Measurements from ENCODE around the gene GIMAP8. TPM values are rescaled to one million over a fixed set of nuclear protein-coding genes. Genes with fewer than 3 reads are reported as not detected.
"Not testable (repeated sequence)": the region's sequence is repeated elsewhere in the genome, so short reads cannot be mapped to it uniquely, and the experiment has no call there.

The GIMAP8 gene
- total RNA-seq, 1 donor = 4.8 TPM

- no peak for DNase-seq (ENCODE audit: low read depth in 2 of 3, low spot score in 2 of 3)
Observed at GRCh38 chr7:150434240-150434639, 16.2 kb upstream of the GIMAP8 start.

DNA sequence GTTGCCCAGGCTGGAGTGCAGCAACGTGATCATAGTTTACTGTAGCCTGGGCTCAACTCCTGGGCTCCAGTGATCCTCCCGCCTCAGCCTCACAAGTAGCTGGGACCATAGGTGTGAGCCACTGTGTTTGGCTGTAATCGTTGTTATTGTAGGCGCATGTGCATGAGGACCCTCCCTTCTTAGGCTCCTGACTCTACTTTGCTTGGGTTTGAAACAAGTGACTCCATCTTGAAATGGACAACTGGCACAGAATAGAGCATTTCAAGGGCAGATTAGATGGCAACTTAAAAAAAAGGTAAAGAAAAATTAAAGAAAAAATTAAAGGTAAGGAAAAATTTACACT, 15.4 kb upstream of the GIMAP8 start:
- DNase-seq (ENCODE audit: low read depth in 2 of 3, low spot score in 2 of 3) = no peak

- peak in 1 of 3 donors; percentile 69 for DNase-seq (ENCODE audit: low read depth in 2 of 3, low spot score in 2 of 3)
Observed at GRCh38 chr7:150435390-150436073, 14.9 kb upstream of the GIMAP8 start.

- DNase-seq (ENCODE audit: low read depth in 2 of 3, low spot score in 2 of 3) = no peak
Observed at GRCh38 chr7:150439967-150440366, 10.5 kb upstream of the GIMAP8 start.

DNA sequence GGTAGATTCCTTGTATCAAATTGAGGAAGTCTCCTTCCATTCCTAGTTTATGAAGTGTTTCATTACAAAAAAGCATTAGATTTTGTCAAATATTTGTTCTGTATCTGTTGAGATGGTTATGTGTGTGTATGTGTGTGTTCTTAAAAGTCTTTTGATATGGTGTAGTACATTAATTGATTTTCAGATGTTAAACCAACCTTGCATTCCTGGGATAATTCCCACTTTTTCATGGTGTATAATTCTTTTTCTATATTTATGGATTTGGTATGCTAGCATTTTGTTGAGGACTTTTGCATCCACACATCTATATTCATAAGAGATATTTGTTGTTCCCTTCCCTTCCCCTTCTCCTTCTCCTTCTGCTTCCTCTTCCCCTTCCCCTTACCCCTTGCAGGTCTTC, 8.9 kb upstream of the GIMAP8 start:
- no peak for DNase-seq (ENCODE audit: low read depth in 2 of 3, low spot score in 2 of 3)

- DNase-seq (ENCODE audit: low read depth in 2 of 3, low spot score in 2 of 3) = no peak
Observed at GRCh38 chr7:150442811-150443210, 7.6 kb upstream of the GIMAP8 start.

DNA sequence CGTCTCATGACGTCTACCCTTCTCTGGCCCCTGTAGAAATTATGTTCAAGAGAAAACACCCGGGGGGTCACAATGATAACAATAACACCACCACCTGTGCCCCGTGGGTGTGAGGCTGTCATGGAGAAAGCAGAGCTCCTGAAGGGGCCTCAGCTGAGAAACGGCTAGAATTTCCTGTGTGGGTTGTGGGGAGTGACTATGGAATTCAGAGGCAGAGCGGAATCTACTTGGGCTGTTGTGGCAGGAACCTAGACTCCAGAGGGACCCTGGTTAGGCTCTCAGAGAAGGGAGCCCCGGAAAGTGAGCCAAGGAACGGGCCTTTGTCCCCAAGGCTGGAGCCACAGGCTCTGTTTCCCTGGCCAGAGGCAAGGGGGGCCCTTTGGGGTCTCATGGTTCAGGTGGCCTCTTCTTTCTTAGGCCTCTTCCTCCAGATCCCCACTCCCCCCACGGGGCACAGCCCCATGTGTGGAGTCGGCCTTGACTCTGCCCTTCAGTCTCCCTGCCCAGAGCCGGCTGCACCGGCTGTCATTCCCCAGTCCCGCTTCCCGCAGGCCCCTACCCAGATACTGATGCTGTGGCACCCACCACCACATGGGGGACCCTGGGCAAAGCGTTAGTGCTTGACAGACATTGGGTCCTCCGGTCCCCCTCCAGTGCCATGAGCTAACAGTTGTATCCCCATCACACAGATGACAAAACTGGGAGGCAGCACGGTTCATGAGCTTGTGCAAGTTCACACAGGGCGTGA, 6.5 kb upstream of the GIMAP8 start:
- peak in 1 of 3 donors; percentile 64 for DNase-seq (ENCODE audit: low read depth in 2 of 3, low spot score in 2 of 3)

GRCh38 chr7:150444674-150445365, 5.6 kb upstream of the GIMAP8 start:
- no peak for DNase-seq (ENCODE audit: low read depth in 2 of 3, low spot score in 2 of 3)

DNA sequence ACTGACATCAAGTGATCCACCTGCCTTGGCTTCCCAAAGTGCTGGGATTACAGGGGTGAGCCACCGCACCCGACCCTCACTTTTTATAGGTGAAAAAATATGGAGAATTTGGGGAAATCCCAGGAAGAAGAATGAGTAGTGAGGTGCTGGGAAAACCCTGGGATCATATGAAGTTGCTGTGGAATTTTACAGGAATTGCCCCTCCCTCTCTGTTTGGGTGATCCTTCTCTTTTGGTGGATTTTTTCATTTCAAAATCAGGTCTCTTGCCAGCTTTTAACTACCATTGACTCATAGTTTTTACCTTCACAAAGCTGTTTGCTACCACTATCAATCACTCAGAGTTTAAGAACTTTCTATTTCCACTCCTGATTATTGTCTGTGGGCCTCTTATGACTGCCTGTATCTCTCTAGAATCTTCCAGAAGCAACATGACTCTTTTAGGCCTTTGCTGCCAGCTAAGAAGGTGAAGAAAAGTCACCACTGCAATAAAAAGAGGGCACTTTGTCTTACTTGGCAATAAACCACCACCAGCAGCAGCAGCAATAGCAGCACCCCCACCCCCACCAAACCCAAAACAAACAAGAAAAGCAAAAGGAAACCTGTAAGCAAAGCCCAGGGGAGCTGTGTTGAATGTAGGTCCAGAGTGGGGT, 4.0 kb upstream of the GIMAP8 start:
- no peak for DNase-seq (ENCODE audit: low read depth in 2 of 3, low spot score in 2 of 3)

- DNase-seq (ENCODE audit: low read depth in 2 of 3, low spot score in 2 of 3) = no peak
Observed at GRCh38 chr7:150447966-150448788, 2.3 kb upstream of the GIMAP8 start.

GRCh38 chr7:150448789-150449147, 1.7 kb upstream of the GIMAP8 start:
- DNase-seq (ENCODE audit: low read depth in 2 of 3, low spot score in 2 of 3) = peak; percentile 76 to 85 (median 76)

GRCh38 chr7:150449206-150449952, 1.1 kb upstream of the GIMAP8 start:
- DNase-seq (ENCODE audit: low read depth in 2 of 3, low spot score in 2 of 3) = no peak

- DNase-seq (ENCODE audit: low read depth in 2 of 3, low spot score in 2 of 3) = peak; percentile 50 to 58 (median 53)
Observed at GRCh38 chr7:150451097-150451793, 815 bp downstream of the GIMAP8 start.

- DNase-seq (ENCODE audit: low read depth in 2 of 3, low spot score in 2 of 3) = no peak
Observed at GRCh38 chr7:150451833-150452461, 1.5 kb downstream of the GIMAP8 start.

DNA sequence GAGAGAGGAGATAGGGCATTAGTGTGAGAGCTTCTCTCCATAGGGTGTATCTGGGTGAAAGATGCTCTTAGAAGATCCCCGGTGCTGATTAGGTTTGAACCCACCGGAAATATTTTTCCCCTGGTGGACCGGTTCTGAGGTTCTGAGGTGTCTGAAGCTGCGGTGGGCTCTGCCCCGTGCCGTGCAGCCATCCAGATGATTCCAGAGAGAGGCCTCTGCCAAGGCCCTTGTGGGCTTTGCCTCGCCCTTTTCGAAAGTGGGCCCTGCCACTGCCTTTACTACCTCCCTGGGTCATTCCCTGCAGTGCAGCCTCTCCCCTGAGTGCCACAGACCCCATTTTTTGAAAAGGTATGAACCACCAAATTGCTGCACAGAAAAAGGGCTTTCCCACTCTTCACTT, 2.8 kb downstream of the GIMAP8 start:
- no peak for DNase-seq (ENCODE audit: low read depth in 2 of 3, low spot score in 2 of 3)

DNA sequence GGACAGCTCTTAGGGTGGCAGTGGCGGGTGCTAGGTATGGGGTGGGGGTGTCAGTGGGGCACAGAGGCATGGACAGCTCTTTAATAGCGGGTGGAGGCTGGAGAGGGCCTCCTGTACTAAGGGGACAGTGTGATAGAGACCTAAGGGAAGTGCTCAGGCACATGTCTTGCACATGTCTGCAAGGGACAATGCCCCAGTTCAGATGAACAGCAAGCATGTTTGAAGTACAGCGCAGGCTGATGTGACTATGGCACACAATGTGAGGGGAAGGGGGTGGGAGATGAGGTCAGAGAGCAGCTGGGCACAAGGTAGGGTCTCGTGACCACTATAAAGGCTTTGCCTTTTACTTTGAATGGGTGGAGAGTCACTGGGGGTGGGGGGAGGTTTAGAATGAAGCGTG, 3.5 kb downstream of the GIMAP8 start:
- DNase-seq (ENCODE audit: low read depth in 2 of 3, low spot score in 2 of 3) = no peak

- not testable (repeated sequence) for DNase-seq (ENCODE audit: low read depth in 2 of 3, low spot score in 2 of 3)
Observed at GRCh38 chr7:150457064-150457463, 6.6 kb downstream of the GIMAP8 start.

DNA sequence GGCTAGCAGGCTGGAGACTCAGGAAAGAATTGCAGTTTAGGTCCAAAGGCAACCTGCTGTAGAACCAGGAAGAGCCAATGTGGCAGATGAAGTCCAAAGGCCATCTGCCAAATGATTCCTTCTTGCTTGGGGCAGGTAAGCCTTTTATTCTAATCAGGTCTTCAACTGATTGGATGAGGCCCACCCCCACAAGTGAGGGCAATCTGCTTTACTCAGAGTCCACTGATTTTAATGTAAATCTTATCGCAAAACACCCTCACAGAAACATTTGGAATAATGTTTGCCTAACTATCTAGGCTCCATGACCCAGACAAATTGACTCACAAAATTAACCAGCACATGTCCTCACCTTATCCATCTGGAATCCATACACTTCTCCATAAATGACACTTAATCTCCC, 7.8 kb downstream of the GIMAP8 start:
- DNase-seq (ENCODE audit: low read depth in 2 of 3, low spot score in 2 of 3) = no peak

DNA sequence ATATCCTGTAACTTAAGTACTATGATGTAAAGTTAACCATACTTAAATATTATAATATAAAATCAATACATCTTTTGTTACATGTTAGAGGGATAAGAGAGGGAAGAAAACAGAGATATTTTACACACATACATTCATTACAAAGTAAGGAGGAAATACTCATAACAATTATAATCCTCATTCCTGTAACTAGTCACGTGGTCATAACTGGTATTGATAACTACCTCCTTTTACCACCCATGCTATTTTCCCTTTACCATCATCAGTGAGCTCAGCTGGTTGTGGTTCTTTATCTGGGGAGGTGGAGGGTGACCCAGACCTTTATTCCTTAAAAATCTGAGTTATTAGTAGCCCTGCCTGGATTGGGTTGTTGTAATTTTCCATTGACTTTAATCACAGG, 8.3 kb downstream of the GIMAP8 start:
- DNase-seq (ENCODE audit: low read depth in 2 of 3, low spot score in 2 of 3) = no peak
